ENCODE data around the gene VAX1. TPM values are rescaled to one million over a fixed set of nuclear protein-coding genes. Genes with fewer than 3 reads are reported as not detected.
"Not testable (repeated sequence)": the region's sequence is repeated elsewhere in the genome, so short reads cannot be mapped to it uniquely, and the experiment has no call there.

The VAX1 gene
- total RNA-seq, 1 donor from 2014 or later: 0.96 TPM

DNA sequence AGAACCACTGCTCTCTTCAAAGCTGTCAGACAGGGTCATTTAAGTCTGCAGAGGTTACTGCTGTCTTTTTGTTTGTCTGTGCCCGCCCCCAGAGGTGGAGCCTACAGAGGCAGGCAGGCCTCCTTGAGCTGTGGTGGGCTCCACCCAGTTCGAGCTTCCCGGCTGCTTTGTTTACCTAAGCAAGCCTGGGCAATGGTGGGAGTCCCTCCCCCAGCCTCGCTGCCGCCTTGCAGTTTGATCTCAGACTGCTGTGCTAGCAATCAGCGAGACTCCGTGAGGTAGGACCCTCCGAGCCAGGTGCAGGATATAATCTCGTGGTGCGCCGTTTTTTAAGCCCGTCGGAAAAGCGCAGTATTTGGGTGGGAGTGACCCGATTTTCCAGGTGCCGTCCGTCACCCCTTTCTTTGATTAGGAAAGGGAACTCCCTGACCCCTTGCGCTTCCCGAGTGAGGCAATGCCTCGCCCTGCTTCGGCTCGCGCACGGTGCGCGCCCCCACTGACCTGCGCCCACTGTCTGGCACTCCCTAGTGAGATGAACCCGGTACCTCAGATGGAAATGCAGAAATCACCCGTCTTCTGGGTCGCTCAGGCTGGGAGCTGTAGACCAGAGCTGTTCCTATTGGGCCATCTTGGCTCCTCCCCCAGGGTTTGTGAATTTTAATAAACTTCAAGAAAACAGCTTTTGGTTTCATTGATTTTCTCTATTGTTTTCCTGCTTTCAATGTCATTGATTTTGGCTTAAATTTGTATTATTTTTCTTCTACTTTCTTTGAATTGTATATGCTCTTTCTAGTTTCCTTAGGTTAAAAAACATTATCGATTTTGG is 53.4 kb downstream of the VAX1 start:
- not testable (repeated sequence) for DNase-seq (ENCODE audit: low spot score)

Other genes starting within 250 kb of the VAX1 start
- gene SHTN1, start 133.1 kb downstream of the VAX1 start, total RNA-seq (ENCODE audit: insufficient read depth, low replicate concordance): 1.4 TPM
- gene KCNK18, start 59.2 kb upstream of the VAX1 start, total RNA-seq (ENCODE audit: insufficient read depth, low replicate concordance): not detected
- 4.1 TPM for gene SLC18A2, start 102.8 kb upstream of the VAX1 start, total RNA-seq (ENCODE audit: insufficient read depth, low replicate concordance)
- 17.1 TPM for gene PDZD8, start 237.2 kb upstream of the VAX1 start, total RNA-seq (ENCODE audit: insufficient read depth, low replicate concordance)

Data from umbilical cord (tissue), 2 donors.